GM23248 (cell line): Measurements from ENCODE around the gene STIM2.

Experiments
- EZH2 ChIP-seq: fragments of 200-600 bp; sonication (generic); IDR thresholded peaks from 2 replicates; pipeline ENCODE4 v1.6.1; 2018; ENCODE audit warnings: antibody characterized with exemption, mild to moderate bottlenecking; ENCODE audit not compliant: insufficient read depth, poor library complexity, severe bottlenecking
- EZH2phosphoT487 ChIP-seq: fragments of 200-600 bp; sonication (generic); IDR thresholded peaks from 2 replicates; pipeline ENCODE4 v1.6.1; 2018; ENCODE audit warnings: antibody characterized with exemption, moderate library complexity, mild to moderate bottlenecking, low read depth; ENCODE audit not compliant: insufficient read depth

DNA sequence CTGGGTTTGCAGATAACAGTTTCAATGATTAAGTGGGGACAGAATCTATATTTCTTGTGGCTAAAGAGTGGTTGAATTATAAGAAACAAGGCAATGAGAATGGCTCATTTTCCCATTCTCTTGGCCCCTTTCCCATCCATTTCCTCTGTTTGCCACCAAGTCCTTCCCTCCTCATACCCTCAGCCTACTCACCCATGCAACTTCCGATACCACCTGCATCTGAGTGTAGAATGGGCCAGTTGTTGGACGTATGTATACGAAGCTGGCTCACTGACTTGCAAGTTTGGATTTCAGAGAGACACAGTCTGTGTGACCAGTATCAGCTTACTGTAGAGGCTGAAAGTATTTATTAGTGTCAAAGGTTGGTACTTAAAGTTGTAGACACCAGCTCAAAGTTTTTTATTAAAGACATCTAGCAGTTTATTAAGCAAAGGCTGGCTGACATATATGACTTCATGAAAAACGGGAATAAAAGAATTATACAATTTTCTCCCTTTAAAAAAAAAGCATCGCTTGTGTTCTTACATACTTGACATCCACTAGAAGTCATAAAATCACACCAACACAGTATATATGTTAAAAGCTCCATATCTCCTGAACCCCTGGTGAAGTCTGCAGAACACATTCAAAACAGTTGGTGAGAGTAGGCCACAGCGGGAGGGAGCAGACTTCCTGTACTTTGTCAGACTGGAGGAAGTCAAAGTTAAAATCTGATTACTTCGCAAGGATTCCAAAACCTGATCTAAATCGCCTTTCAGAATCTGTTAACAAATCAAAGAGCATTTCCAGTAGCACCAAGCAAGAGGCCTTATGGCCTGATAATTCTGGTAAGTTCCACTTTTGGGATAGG lies 22.4 kb upstream of the STIM2 start:
- TF ChIP-seq EZH2: no peak
- no peak for TF ChIP-seq EZH2phosphoT487
